Measurements from ENCODE around the gene PPP6R2.

The PPP6R2 gene

GRCh38 chr22:50464451-50464850 is 121.3 kb downstream of the PPP6R2 start:
- no peak for TF ChIP-seq CTCF (conservative IDR thresholded peaks at IDR 0.05; ENCODE audit: low read depth, low read length)
- Histone ChIP-seq H4K20me1 (ENCODE audit: insufficient read depth) (no peaks in the 10 kb centered on the region), H3K4me2 (no peak overlapping the region), H2AFZ (ENCODE audit: low read depth) (no peak overlapping the region), H3K27ac (no peak overlapping the region), H3K4me3 (IDR thresholded peaks at IDR 0.05; ENCODE audit: insufficient read depth, low read depth, low read length) (no peak overlapping the region), H3K79me2 (ENCODE audit: insufficient read depth, low read depth) (peaks cover 11% of the 10 kb centered on the region; the same call in 1 of the 2 replicates), H3K36me3 (ENCODE audit: insufficient read depth) (no peaks in the 10 kb centered on the region), H3K4me1 (ENCODE audit: low read depth, poor library complexity, severe bottlenecking) (peaks cover 18% of the 10 kb centered on the region), H3K9ac (no peak overlapping the region), H3K27me3 (ENCODE audit: insufficient read depth, low read depth) (no peaks in the 10 kb centered on the region)

- TF ChIP-seq CTCF (conservative IDR thresholded peaks at IDR 0.05; ENCODE audit: low read depth, low read length), result no peak
- Histone ChIP-seq H2AFZ (ENCODE audit: low read depth) (no peak overlapping the region), H3K36me3 (ENCODE audit: insufficient read depth) (no peaks in the 10 kb centered on the region), H3K4me2 (no peak overlapping the region), H3K27ac (no peak overlapping the region), H3K9ac (no peak overlapping the region), H3K79me2 (ENCODE audit: insufficient read depth, low read depth) (peaks cover 11% of the 10 kb centered on the region; the same call in 1 of the 2 replicates), H4K20me1 (ENCODE audit: insufficient read depth) (no peaks in the 10 kb centered on the region), H3K4me3 (IDR thresholded peaks at IDR 0.05; ENCODE audit: insufficient read depth, low read depth, low read length) (no peak overlapping the region), H3K4me1 (ENCODE audit: low read depth, poor library complexity, severe bottlenecking) (peaks cover 20% of the 10 kb centered on the region), H3K27me3 (ENCODE audit: insufficient read depth, low read depth) (no peaks in the 10 kb centered on the region)
These were observed 122.2 kb downstream of the PPP6R2 start for GRCh38 chr22:50465066-50465930.

- no peak overlapping the region for H3K9ac ChIP-seq
- no peaks in the 10 kb centered on the region for H3K27me3 ChIP-seq (ENCODE audit: insufficient read depth, low read depth)
- TF ChIP-seq CTCF (conservative IDR thresholded peaks at IDR 0.05; ENCODE audit: low read depth, low read length), result no peak
- no peak overlapping the region for H2AFZ ChIP-seq (ENCODE audit: low read depth)
- peaks cover 41% of the 10 kb centered on the region for H3K4me1 ChIP-seq (ENCODE audit: low read depth, poor library complexity, severe bottlenecking)
- H3K4me3 ChIP-seq (IDR thresholded peaks at IDR 0.05; ENCODE audit: insufficient read depth, low read depth, low read length), result no peak overlapping the region
- H3K4me2 ChIP-seq, result no peak overlapping the region
- peaks cover 28% of the 10 kb centered on the region for H3K79me2 ChIP-seq (ENCODE audit: insufficient read depth, low read depth)
- H3K27ac ChIP-seq, result no peak overlapping the region
- no peaks in the 10 kb centered on the region for H3K36me3 ChIP-seq (ENCODE audit: insufficient read depth)
- H4K20me1 ChIP-seq (ENCODE audit: insufficient read depth), result no peaks in the 10 kb centered on the region
These were observed 124.2 kb downstream of the PPP6R2 start for GRCh38 chr22:50467341-50467740.

- H3K9ac ChIP-seq, result no peak overlapping the region
- H3K4me2 ChIP-seq, result peak overlapping the region; percentile 71; the same call in 1 of the 2 replicates
- no peak overlapping the region for H3K4me3 ChIP-seq (IDR thresholded peaks at IDR 0.05; ENCODE audit: insufficient read depth, low read depth, low read length)
- peak overlapping the region; percentile 95; the same call in 1 of the 2 replicates for H3K27ac ChIP-seq
- H3K36me3 ChIP-seq (ENCODE audit: insufficient read depth), result no peaks in the 10 kb centered on the region
- peaks cover 46% of the 10 kb centered on the region for H3K4me1 ChIP-seq (ENCODE audit: low read depth, poor library complexity, severe bottlenecking)
- no peak for TF ChIP-seq CTCF (conservative IDR thresholded peaks at IDR 0.05; ENCODE audit: low read depth, low read length)
- no peak overlapping the region for H2AFZ ChIP-seq (ENCODE audit: low read depth)
- H3K27me3 ChIP-seq (ENCODE audit: insufficient read depth, low read depth), result no peaks in the 10 kb centered on the region
- H4K20me1 ChIP-seq (ENCODE audit: insufficient read depth), result no peaks in the 10 kb centered on the region
- peaks cover 34% of the 10 kb centered on the region for H3K79me2 ChIP-seq (ENCODE audit: insufficient read depth, low read depth)
These were observed 124.8 kb downstream of the PPP6R2 start for GRCh38 chr22:50467773-50468440.
